NB4 (cell line): Measurements from ENCODE around the gene ALDH3A2.

Experiments used
- DNase-seq: peaks from one replicate; pipeline ENCODE4 v3.0.0; 2010; ENCODE audit warnings: low read depth
- H3K4me3 ChIP-seq: one replicate; pipeline ENCODE4 v1.5.1; 2011; ENCODE audit warnings: mild to moderate bottlenecking, low read depth, low read length, moderate library complexity
- CTCF ChIP-seq: IDR thresholded peaks from one replicate; pipeline ENCODE4 v1.5.1; 2012; ENCODE audit warnings: low read depth, low read length
- MAX ChIP-seq: IDR thresholded peaks from 2 replicates; pipeline ENCODE4 v1.6.1; 2011; ENCODE audit warnings: low read depth, low read length
- MYC ChIP-seq: IDR thresholded peaks from 2 replicates; pipeline ENCODE4 v1.6.1; 2011; ENCODE audit warnings: low read depth, low read length
- POLR2A ChIP-seq: IDR thresholded peaks from 2 replicates; pipeline ENCODE4 v1.6.1; 2011; ENCODE audit warnings: mild to moderate bottlenecking; ENCODE audit not compliant: insufficient read length; ENCODE audit errors: extremely low read depth

The ALDH3A2 gene

GRCh38 chr17:19631905-19632304, 16.6 kb upstream of the ALDH3A2 start:
- TF ChIP-seq CTCF (no peak), MAX (no peak), MYC (no peak), POLR2A (no peak)
- no peak overlapping the region for H3K4me3 ChIP-seq
- DNase-seq, result no peak

GRCh38 chr17:19641687-19642372, 6.7 kb upstream of the ALDH3A2 start:
- H3K4me3 ChIP-seq, result no peak overlapping the region
- TF ChIP-seq MAX (no peak), CTCF (no peak), MYC (no peak), POLR2A (no peak)
- DNase-seq, result no peak

GRCh38 chr17:19642373-19642893, 6.1 kb upstream of the ALDH3A2 start:
- no peak for DNase-seq
- no peak overlapping the region for H3K4me3 ChIP-seq
- TF ChIP-seq POLR2A, result no peak
- no peak for TF ChIP-seq MAX
- TF ChIP-seq MYC, result no peak
- TF ChIP-seq CTCF, result no peak

GRCh38 chr17:19644493-19645210, 3.9 kb upstream of the ALDH3A2 start:
- no peak for DNase-seq
- TF ChIP-seq POLR2A (no peak), CTCF (no peak), MYC (no peak), MAX (no peak)
- H3K4me3 ChIP-seq, result no peak overlapping the region

- DNase-seq, result peak; percentile 78
These were observed 2.8 kb upstream of the ALDH3A2 start for GRCh38 chr17:19645734-19646201.

More at GRCh38 chr17:19645734-19646201, 2.8 kb upstream of the ALDH3A2 start:
- TF ChIP-seq POLR2A (no peak), CTCF (peak; percentile 95)
- H3K4me3 ChIP-seq, result no peak overlapping the region
